HepG2 (cell line): ENCODE results near the gene IGFALS. TPM values are rescaled to one million over a fixed set of nuclear protein-coding genes. Genes with fewer than 3 reads are reported as not detected.

Experiments used
- AGO1 ChIP-seq: fragments of 200-400 bp; formaldehyde crosslinking; IDR thresholded peaks from 2 replicates; pipeline ENCODE4 v1.6.1; 2017; ENCODE audit warnings: mild to moderate bottlenecking, low read depth, low read length, moderate library complexity; ENCODE audit not compliant: poor library complexity, severe bottlenecking
- AGO2 ChIP-seq: fragments of 200-400 bp; formaldehyde crosslinking; optimal IDR thresholded peaks from 2 replicates; pipeline ENCODE3; 2017; ENCODE audit warnings: mild to moderate bottlenecking, low read depth, low read length, moderate library complexity
- AKNA ChIP-seq: sonication (generic); formaldehyde crosslinking; IDR thresholded peaks from 2 replicates; pipeline ENCODE4 v1.4.0; 2020; ENCODE audit warnings: missing genetic modification reagents, borderline replicate concordance
- RBFOX2 ChIP-seq: fragments of 200-400 bp; formaldehyde crosslinking; IDR thresholded peaks from 2 replicates; pipeline ENCODE4 v1.6.1; 2017; ENCODE audit warnings: low read depth, mild to moderate bottlenecking, low read length
- SNRNP70 ChIP-seq: fragments of 200-400 bp; formaldehyde crosslinking; IDR thresholded peaks from 2 replicates; pipeline ENCODE4 v1.6.1; 2017; ENCODE audit warnings: mild to moderate bottlenecking, low read depth, low read length, moderate library complexity
- SRSF4 ChIP-seq: fragments of 200-400 bp; formaldehyde crosslinking; IDR thresholded peaks from one replicate; pipeline ENCODE4 v1.6.1; 2018; ENCODE audit warnings: mild to moderate bottlenecking, low read depth, low read length, moderate library complexity; ENCODE audit not compliant: poor library complexity, severe bottlenecking
- TARDBP ChIP-seq: sonication (generic); formaldehyde crosslinking; IDR thresholded peaks from 2 replicates; pipeline ENCODE4 v1.8.0; 2022; ENCODE audit warnings: mild to moderate bottlenecking, missing genetic modification reagents
- YY1 ChIP-seq: IDR thresholded peaks from 2 replicates; pipeline ENCODE4 v1.6.1; 2011; ENCODE audit warnings: low read length, low read depth, moderate library complexity, mild to moderate bottlenecking; ENCODE audit not compliant: insufficient read depth, insufficient replicate concordance
- ZBTB14 ChIP-seq: sonication (generic); formaldehyde crosslinking; IDR thresholded peaks from 2 replicates; pipeline ENCODE4 v1.4.0; 2020; ENCODE audit warnings: missing genetic modification reagents
- ZBTB2 ChIP-seq: sonication (generic); formaldehyde crosslinking; IDR thresholded peaks from 2 replicates; pipeline ENCODE4 v1.8.0; 2022; ENCODE audit warnings: low read depth, missing genetic modification reagents
- ZBTB38 ChIP-seq: sonication (generic); formaldehyde crosslinking; IDR thresholded peaks from 2 replicates; pipeline ENCODE4 v1.5.1; 2020; ENCODE audit warnings: mild to moderate bottlenecking, missing genetic modification reagents
- ZFY ChIP-seq: sonication (generic); formaldehyde crosslinking; IDR thresholded peaks from 2 replicates; pipeline ENCODE4 v1.4.0; 2020; ENCODE audit warnings: missing genetic modification reagents
- ZNF687 ChIP-seq: sonication (generic); formaldehyde crosslinking; IDR thresholded peaks from 2 replicates; pipeline ENCODE4 v1.5.1; 2020; ENCODE audit warnings: mild to moderate bottlenecking, missing genetic modification reagents, moderate library complexity
- ZNF772 ChIP-seq: sonication (generic); formaldehyde crosslinking; IDR thresholded peaks from 2 replicates; pipeline ENCODE4 v1.5.0; 2020; ENCODE audit warnings: mild to moderate bottlenecking, missing genetic modification reagents
- polyA plus RNA-seq, 8 experiments: library from polyadenylated mRNA; depleted of rRNA in 3 of 8; stranded (reverse) in 7 of 8; unstranded in 1 of 8; fragments of >200 nt; fragmentation: Illumina TruSeq in 4 of 8; extraction: Trizol in 4 of 8; gene quantifications; 2 replicates each; pipeline versions ENCODE4 v1.2.1 to v1.2.3, GENCODE V29; 2011 to 2016; ENCODE audit warnings: low read depth in 4 of 8, missing spikeins in 1 of 8, mixed read lengths in 1 of 8; ENCODE audit not compliant: insufficient read depth in 1 of 8
- total RNA-seq, 5 experiments: library from RNA; depleted of rRNA; stranded (reverse); fragments of >200 nt; fragmentation: Illumina TruSeq; extraction: Trizol; gene quantifications; 2 replicates each; pipeline ENCODE4 v1.2.3, GENCODE V29; 2016; ENCODE audit warnings: low read depth in 1 of 5

Gene IGFALS
- total and polyA plus RNA-seq, 2 of the 13 experiments (the other 11 are each of a cell fraction or from before 2014, with no cell fraction given) = 0.34 to 2.4 TPM

GRCh38 chr16:1770328-1771187 is 22.9 kb downstream of the IGFALS start (continued):
- TF ChIP-seq ZBTB2 = no peak
- TF ChIP-seq AGO2 = peak; percentile 84
- peak; percentile 93 for TF ChIP-seq AGO1
- TF ChIP-seq ZNF772 (CRISPR knock-in tag) = no peak
- peak; percentile 76 for TF ChIP-seq RBFOX2
- 0 out of 2 replicates have a peak, but pooled peaks have one; percentile 5 for TF ChIP-seq ZFY (CRISPR knock-in tag)
- no peak for TF ChIP-seq TARDBP (CRISPR knock-in tag)
- TF ChIP-seq SNRNP70 = no peak
- TF ChIP-seq ZBTB38 (CRISPR knock-in tag) = peak; percentile 71
- no peak for TF ChIP-seq AKNA (CRISPR knock-in tag)
- TF ChIP-seq YY1 = no peak
- TF ChIP-seq SRSF4 = no peak
- peak; percentile 13; the same call in 1 of the 2 replicates for TF ChIP-seq ZNF687 (CRISPR knock-in tag)
- TF ChIP-seq ZBTB14 (CRISPR knock-in tag) = no peak
